ENCODE data around the gene NCBP1.

DNA sequence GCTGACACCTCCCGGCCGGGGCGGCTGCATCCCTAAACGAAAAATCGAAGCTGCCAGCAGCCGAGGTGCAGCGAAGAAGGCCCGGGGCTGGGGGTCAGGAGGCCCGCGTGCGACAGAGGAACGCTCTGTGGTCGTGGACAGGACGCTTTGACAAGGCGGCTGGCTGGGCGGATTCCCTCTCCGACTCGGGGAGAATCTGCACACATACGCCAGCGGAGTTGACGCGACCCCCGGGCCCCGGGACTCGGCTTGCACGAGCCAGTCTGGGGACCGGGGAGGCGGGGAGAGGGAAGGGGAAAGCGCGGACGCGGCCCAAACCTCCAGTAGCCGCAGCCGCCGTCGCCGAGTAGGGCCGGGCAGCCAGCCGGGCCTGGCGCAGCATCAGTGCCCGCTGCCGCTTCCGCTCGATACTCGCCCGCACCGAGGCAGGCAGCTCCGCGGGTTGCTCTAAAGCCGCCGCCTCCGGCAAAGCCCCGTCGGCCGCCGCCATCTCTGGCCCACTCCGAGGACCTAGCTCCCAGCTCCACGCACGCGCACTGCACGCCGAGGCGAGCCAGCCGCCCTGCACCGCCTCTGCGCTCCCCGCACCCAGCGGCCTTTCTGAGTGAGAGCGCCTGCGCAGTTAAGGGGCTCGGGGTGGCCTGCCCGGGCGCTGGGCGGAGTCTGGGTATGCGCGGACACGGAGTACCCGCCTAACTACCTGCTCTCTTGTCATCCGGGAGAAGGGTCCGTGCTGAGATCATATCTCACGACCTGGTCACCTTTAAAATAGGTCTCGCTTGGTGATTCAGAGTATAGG lies 63.4 kb downstream of the NCBP1 start, which contains the start of gene XPA:
- no peak for TF ChIP-seq CTCF (IDR thresholded peaks at IDR 0.05)
- no peak for TF ChIP-seq EZH2 (IDR thresholded peaks at IDR 0.05)
- no peak for TF ChIP-seq EZH2phosphoT487 (IDR thresholded peaks at IDR 0.05)

Measured in neural progenitor cell (in vitro differentiated cells).